ENCODE measurements around the gene SFTPA2. TPM values are rescaled to one million over a fixed set of nuclear protein-coding genes. Genes with fewer than 3 reads are reported as not detected.

SFTPA2 gene
- total RNA-seq, 1 experiment from 2014 or later = not detected

DNA sequence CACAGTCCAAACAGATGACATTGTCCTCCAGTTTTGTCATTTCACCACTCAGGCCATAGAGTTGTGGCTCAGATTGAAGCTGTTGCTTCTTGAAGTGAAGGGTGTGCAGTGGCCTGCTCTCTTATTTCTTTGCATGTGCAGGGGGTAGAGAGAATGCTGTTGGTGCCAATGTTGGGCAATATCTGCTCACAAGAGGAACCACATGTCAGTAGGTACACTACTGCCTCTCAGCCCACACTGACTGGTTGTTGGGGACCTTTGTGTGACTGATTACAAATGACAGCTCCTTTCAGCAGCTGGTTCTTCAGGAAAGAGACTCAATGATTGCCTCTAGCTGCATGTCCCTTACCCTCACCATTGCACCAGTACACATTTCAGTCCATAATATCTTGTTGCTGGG lies 28.6 kb upstream of the SFTPA2 start:
- H3K9me2 ChIP-seq (replicated peaks; ENCODE audit: low read length) = no peaks in the 10 kb centered on the region
- no peak overlapping the region for H3K9ac ChIP-seq (ENCODE audit: low read length)
- POLR2A ChIA-PET (ENCODE audit: unreplicated experiment) = no interaction called here
- H3K4me1 ChIP-seq (ENCODE audit: insufficient read depth, low read length) = no peaks in the 10 kb centered on the region
- no peak overlapping the region for H3K4me3 ChIP-seq (ENCODE audit: low read length)
- no peak for ATAC-seq
- BruUV-seq (replicated peaks) = no TSS peak
- CTCF ChIA-PET = no interaction called here
- no peaks in the 10 kb centered on the region for H4K20me1 ChIP-seq (ENCODE audit: low read length)
- H3K79me2 ChIP-seq (ENCODE audit: low read length) = no peaks in the 10 kb centered on the region
- H2AFZ ChIP-seq (ENCODE audit: low read length) = no peak overlapping the region
- no peaks in the 10 kb centered on the region for H3K9me3 ChIP-seq (ENCODE audit: low read length)
- H3K27me3 ChIP-seq (ENCODE audit: low read length) = no peaks in the 10 kb centered on the region
- no peaks in the 10 kb centered on the region for H3F3A ChIP-seq (ENCODE audit: low read length, unreplicated experiment)
- H3K27ac ChIP-seq (ENCODE audit: low read length) = no peak overlapping the region
- DNase-seq = no peak
- TF ChIP-seq EZH2 (IDR thresholded peaks at IDR 0.05; ENCODE audit: low read length, unreplicated experiment) = no peak
- TF ChIP-seq, protein P1, sequence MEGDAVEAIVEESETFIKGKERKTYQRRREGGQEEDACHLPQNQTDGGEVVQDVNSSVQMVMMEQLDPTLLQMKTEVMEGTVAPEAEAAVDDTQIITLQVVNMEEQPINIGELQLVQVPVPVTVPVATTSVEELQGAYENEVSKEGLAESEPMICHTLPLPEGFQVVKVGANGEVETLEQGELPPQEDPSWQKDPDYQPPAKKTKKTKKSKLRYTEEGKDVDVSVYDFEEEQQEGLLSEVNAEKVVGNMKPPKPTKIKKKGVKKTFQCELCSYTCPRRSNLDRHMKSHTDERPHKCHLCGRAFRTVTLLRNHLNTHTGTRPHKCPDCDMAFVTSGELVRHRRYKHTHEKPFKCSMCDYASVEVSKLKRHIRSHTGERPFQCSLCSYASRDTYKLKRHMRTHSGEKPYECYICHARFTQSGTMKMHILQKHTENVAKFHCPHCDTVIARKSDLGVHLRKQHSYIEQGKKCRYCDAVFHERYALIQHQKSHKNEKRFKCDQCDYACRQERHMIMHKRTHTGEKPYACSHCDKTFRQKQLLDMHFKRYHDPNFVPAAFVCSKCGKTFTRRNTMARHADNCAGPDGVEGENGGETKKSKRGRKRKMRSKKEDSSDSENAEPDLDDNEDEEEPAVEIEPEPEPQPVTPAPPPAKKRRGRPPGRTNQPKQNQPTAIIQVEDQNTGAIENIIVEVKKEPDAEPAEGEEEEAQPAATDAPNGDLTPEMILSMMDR (conservative IDR thresholded peaks at IDR 0.05; ENCODE audit: low read depth, low read length) = no peak
- no peak for TF ChIP-seq EZH2phosphoT487 (IDR thresholded peaks at IDR 0.05; ENCODE audit: borderline replicate concordance, low read length)
- H3K36me3 ChIP-seq (ENCODE audit: low read depth, low read length) = no peaks in the 10 kb centered on the region
- no peak overlapping the region for H3K4me2 ChIP-seq (ENCODE audit: low read length)
- intact Hi-C loops (cut with micrococcal nuclease) = no loop called here

DNA sequence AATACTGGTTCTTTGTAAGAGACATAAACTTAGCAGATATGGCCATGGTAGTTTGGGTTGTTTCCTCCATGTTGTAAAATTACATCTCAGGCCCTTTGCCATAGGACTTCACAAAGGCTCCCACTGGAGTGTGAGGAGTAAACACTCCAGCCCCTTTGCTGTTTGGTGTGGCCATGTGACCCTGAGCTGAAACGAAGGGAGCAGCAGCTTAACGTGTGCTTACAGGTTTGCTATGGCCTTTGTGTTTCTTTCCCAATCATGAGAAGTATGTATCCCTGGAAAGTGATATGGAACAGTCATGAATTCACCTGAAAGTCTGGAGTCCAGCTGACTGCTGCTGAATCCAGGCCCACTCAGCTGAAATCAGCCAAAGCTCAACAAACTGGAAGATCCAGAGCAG lies 26.7 kb upstream of the SFTPA2 start:
- Histone ChIP-seq H3F3A (ENCODE audit: low read length, unreplicated experiment) (no peaks in the 10 kb centered on the region), H3K4me2 (ENCODE audit: low read length) (no peak overlapping the region), H3K79me2 (ENCODE audit: low read length) (no peaks in the 10 kb centered on the region), H4K20me1 (ENCODE audit: low read length) (no peaks in the 10 kb centered on the region), H3K9me2 (replicated peaks; ENCODE audit: low read length) (no peaks in the 10 kb centered on the region), H3K4me1 (ENCODE audit: insufficient read depth, low read length) (no peaks in the 10 kb centered on the region), H3K27ac (ENCODE audit: low read length) (no peak overlapping the region), H3K4me3 (ENCODE audit: low read length) (no peak overlapping the region), H2AFZ (ENCODE audit: low read length) (no peak overlapping the region), H3K27me3 (ENCODE audit: low read length) (no peaks in the 10 kb centered on the region), H3K36me3 (ENCODE audit: low read depth, low read length) (no peaks in the 10 kb centered on the region), H3K9ac (ENCODE audit: low read length) (no peak overlapping the region), H3K9me3 (ENCODE audit: low read length) (no peaks in the 10 kb centered on the region)
- ChIA-PET CTCF (no interaction called here), POLR2A (ENCODE audit: unreplicated experiment) (no interaction called here)
- DNase-seq (no peak), ATAC-seq (no peak)
- intact Hi-C loops (cut with micrococcal nuclease) = no loop called here
- no TSS peak for BruUV-seq (replicated peaks)
- TF ChIP-seq, protein P1 (conservative IDR thresholded peaks at IDR 0.05; ENCODE audit: low read depth, low read length) = no peak
- TF ChIP-seq EZH2phosphoT487 (IDR thresholded peaks at IDR 0.05; ENCODE audit: borderline replicate concordance, low read length) (no peak), EZH2 (IDR thresholded peaks at IDR 0.05; ENCODE audit: low read length, unreplicated experiment) (no peak)

DNA sequence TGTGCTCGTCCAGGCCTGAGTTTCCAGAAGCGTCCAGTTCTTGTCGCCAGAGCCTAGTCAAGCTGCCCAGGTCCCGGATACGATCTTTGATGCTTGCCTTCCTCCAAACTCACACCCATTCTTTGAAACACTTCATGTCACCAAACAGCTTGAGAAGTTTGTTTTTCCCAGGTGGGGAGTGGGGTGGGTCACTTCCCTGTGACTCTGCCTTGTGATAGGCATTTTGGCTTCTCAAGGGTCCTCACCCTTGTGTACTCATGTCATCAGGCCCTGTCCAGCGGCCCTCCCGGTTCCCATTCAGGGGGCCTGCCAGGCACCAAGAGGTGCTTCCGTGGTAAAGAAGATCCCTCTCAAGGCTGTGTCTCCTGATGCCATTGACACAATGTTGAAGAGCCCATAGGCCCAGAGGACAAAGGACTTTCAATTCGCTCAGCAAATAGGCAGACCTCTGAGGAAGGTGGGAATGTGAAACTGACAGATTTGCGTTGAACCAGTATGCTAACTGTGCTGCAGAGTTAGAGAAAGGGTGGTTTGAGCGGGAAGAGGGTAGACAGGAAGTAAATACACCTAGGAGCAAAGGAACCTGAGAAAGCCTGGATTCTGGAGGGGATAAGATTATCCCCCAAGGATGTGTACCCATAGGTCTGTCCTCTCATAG lies 25.8 kb upstream of the SFTPA2 start:
- H3K4me1 ChIP-seq (ENCODE audit: insufficient read depth, low read length) = no peaks in the 10 kb centered on the region
- H2AFZ ChIP-seq (ENCODE audit: low read length) = no peak overlapping the region
- no peaks in the 10 kb centered on the region for H4K20me1 ChIP-seq (ENCODE audit: low read length)
- no peak overlapping the region for H3K4me3 ChIP-seq (ENCODE audit: low read length)
- no peak for ATAC-seq
- intact Hi-C loops (cut with micrococcal nuclease) = no loop called here
- H3K27ac ChIP-seq (ENCODE audit: low read length) = no peak overlapping the region
- no peak overlapping the region for H3K9ac ChIP-seq (ENCODE audit: low read length)
- ChIA-PET POLR2A (ENCODE audit: unreplicated experiment) (no interaction called here), CTCF (no interaction called here)
- H3K79me2 ChIP-seq (ENCODE audit: low read length) = no peaks in the 10 kb centered on the region
- TF ChIP-seq EZH2 (IDR thresholded peaks at IDR 0.05; ENCODE audit: low read length, unreplicated experiment) = no peak
- TF ChIP-seq, protein P1 (conservative IDR thresholded peaks at IDR 0.05; ENCODE audit: low read depth, low read length) = no peak
- no peak for TF ChIP-seq EZH2phosphoT487 (IDR thresholded peaks at IDR 0.05; ENCODE audit: borderline replicate concordance, low read length)
- no peaks in the 10 kb centered on the region for H3K36me3 ChIP-seq (ENCODE audit: low read depth, low read length)
- H3K9me3 ChIP-seq (ENCODE audit: low read length) = no peaks in the 10 kb centered on the region
- DNase-seq = no peak
- BruUV-seq (replicated peaks) = no TSS peak
- no peaks in the 10 kb centered on the region for H3F3A ChIP-seq (ENCODE audit: low read length, unreplicated experiment)
- H3K27me3 ChIP-seq (ENCODE audit: low read length) = no peaks in the 10 kb centered on the region
- no peak overlapping the region for H3K4me2 ChIP-seq (ENCODE audit: low read length)
- no peaks in the 10 kb centered on the region for H3K9me2 ChIP-seq (replicated peaks; ENCODE audit: low read length)
